SU-DHL-6 (cell line): Measurements from ENCODE around the gene TWF1.

Experiments
- CTCF ChIP-seq: fragments of 200-600 bp; sonication (generic); IDR thresholded peaks from one replicate; pipeline ENCODE4 v1.5.1; 2017; ENCODE audit warnings: antibody characterized with exemption, mild to moderate bottlenecking, low read length, moderate library complexity; ENCODE audit not compliant: insufficient read depth, poor library complexity, severe bottlenecking
- EZH2phosphoT487 ChIP-seq: fragments of 200-600 bp; sonication (generic), shearing (Covaris generic); conservative IDR thresholded peaks from 2 replicates; pipeline ENCODE4 v1.6.1; 2018; ENCODE audit warnings: mild to moderate bottlenecking, antibody characterized with exemption, low read length, moderate library complexity, mixed read lengths

- TF ChIP-seq CTCF, result no peak
- no peak for TF ChIP-seq EZH2phosphoT487
These were observed 813 bp downstream of the TWF1 start for GRCh38 chr12:43805149-43805859.
